ENCODE data around the gene CAMK1. TPM values are rescaled to one million over a fixed set of nuclear protein-coding genes. Genes with fewer than 3 reads are reported as not detected.

The CAMK1 gene
- total and polyA plus RNA-seq, 2 donors (not counting 3 experiments of a cell fraction or from before 2014, with no cell fraction given) = 23.5 to 28.4 TPM

DNA sequence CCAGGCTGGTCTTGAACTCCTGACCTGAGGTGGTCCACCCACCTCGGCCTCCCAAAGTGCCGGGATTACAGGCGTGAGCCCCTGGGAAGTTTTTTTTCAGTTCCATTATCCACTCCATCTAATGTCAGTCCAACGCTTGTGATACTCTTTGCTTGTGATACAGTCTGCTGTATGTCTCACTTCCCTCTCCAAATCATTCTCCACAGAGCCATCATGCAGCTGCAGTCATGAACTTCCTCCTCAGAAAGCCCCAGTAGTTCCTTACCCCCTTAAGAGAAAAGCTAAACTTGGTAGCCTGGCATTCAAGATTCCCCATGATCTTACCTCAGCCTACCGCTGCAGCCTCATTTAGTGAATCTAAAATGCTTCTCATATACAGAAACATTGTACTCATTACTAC lies 25.5 kb upstream of the CAMK1 start:
- no TSS peak for BruUV-seq (replicated peaks)
- H3K9me3 ChIP-seq (replicated peaks; ENCODE audit: control insufficient read depth, insufficient read depth, low read length) = no peaks in the 10 kb centered on the region
- POLR2A ChIA-PET = no interaction called here
- H3K4me1 ChIP-seq (ENCODE audit: control insufficient read depth, extremely low read depth, insufficient read depth, low read length) = peaks cover 13% of the 10 kb centered on the region
- FAIRE-seq (no peak), DNase-seq (ENCODE audit: low read depth, low spot score) (no peak)
- dilution Hi-C loops (cut with MboI; ENCODE audit: extremely low pct_ligation_motif_present, low sequenced_read_pairs) (no loop called here), intact Hi-C loops (cut with micrococcal nuclease) (no loop called here)
- no peaks in the 10 kb centered on the region for H3K9me1 ChIP-seq (replicated peaks; ENCODE audit: control insufficient read depth, extremely low read depth, insufficient read depth, low read length)
- no peak overlapping the region for H3K4me3 ChIP-seq (replicated peaks in 1 of 3; ENCODE audit: insufficient read depth in 1 of 3, low read depth in 1 of 3, low read length in 3 of 3)
- H3K27ac ChIP-seq (ENCODE audit: insufficient read depth, low read depth, low read length) = no peak overlapping the region
- H3K4me2 ChIP-seq (ENCODE audit: insufficient read depth, low read length) = no peak overlapping the region
- peaks cover 43% of the 10 kb centered on the region for H3K79me2 ChIP-seq (ENCODE audit: control insufficient read depth, insufficient read depth, low read length)
- no peak overlapping the region for H2AFZ ChIP-seq (ENCODE audit: low read depth, low read length)
- peaks cover 9 to 17% of the 10 kb centered on the region in 2 experiments for H3K36me3 ChIP-seq (ENCODE audit: control insufficient read depth in 2 of 2, extremely low read depth in 1 of 2, insufficient read depth in 2 of 2, low read length in 2 of 2)
- no peaks in the 10 kb centered on the region for H3K27me3 ChIP-seq (ENCODE audit: control insufficient read depth in 2 of 2, insufficient read depth in 2 of 2, low read length in 2 of 2)
- TF ChIP-seq GATA2 (IDR thresholded peaks at IDR 0.05; ENCODE audit: insufficient read depth, insufficient read length, low read depth, low read length) (no peak), POLR2AphosphoS5 (IDR thresholded peaks at IDR 0.05; ENCODE audit: insufficient read depth, low read depth, low read length) (no peak), FOS (IDR thresholded peaks at IDR 0.05; ENCODE audit: borderline replicate concordance, insufficient read depth, low read length) (no peak), MYC (IDR thresholded peaks at IDR 0.05; ENCODE audit: low read depth, low read length) (no peak), MAX (IDR thresholded peaks at IDR 0.05; ENCODE audit: insufficient read depth, insufficient read length) (no peak), JUN (IDR thresholded peaks at IDR 0.05; ENCODE audit: borderline replicate concordance, insufficient read depth, insufficient read length, low read depth) (no peak), CTCF (IDR thresholded peaks at IDR 0.05; ENCODE audit: extremely low read depth in 1 of 2, insufficient read depth in 1 of 2, low read depth in 1 of 2, low read length in 2 of 2) (no peak), EZH2 (IDR thresholded peaks at IDR 0.05; ENCODE audit: borderline replicate concordance, low read depth, low read length, severe bottlenecking) (no peak), POLR2A (IDR thresholded peaks at IDR 0.05; ENCODE audit: low read depth, low read length) (no peak)
- no peak overlapping the region for H3K9ac ChIP-seq (replicated peaks; ENCODE audit: extremely low read depth, insufficient read depth, low read length)
- CTCF ChIA-PET = no interaction called here
- no peaks in the 10 kb centered on the region for H4K20me1 ChIP-seq (replicated peaks; ENCODE audit: control insufficient read depth, extremely low read depth, insufficient read depth, low read length)
